ENCODE data around the gene CREB3L2.

DNA sequence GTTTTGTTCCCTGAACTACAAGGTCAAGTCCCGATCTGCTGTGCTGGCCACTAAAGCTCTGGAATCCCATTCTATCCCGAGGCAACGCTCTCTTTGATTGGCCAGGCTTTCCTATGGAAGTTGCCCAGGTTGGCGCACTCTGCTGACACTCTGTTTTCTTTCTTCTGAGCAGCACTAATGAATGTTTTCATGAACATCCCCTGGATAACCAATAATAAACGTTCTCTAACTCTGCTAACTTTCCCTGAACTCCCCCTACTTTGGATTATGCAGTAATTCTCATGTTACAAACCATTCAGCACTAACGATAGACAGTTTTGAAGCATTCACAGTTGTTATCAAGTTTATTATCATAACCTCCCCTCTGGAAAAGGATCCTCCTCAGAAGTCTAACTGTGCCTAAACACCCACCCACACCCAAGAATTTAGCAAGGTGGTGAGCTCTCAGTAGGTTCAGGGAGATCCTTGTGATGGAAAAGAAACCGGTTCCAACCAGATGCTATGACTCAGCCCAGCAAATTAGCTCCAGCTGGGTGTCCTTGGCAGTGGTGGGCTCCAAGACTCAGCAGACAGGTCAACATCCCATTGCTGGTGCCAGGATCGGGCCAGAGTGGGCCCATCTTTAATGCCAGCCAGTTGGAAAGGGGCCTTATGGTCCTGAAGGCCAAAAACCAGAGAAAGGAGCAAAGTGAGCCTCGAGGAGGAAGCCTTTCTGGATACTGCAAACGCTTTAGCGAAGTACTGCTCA lies 68.4 kb downstream of the CREB3L2 start:
- TF ChIP-seq, protein P1, sequence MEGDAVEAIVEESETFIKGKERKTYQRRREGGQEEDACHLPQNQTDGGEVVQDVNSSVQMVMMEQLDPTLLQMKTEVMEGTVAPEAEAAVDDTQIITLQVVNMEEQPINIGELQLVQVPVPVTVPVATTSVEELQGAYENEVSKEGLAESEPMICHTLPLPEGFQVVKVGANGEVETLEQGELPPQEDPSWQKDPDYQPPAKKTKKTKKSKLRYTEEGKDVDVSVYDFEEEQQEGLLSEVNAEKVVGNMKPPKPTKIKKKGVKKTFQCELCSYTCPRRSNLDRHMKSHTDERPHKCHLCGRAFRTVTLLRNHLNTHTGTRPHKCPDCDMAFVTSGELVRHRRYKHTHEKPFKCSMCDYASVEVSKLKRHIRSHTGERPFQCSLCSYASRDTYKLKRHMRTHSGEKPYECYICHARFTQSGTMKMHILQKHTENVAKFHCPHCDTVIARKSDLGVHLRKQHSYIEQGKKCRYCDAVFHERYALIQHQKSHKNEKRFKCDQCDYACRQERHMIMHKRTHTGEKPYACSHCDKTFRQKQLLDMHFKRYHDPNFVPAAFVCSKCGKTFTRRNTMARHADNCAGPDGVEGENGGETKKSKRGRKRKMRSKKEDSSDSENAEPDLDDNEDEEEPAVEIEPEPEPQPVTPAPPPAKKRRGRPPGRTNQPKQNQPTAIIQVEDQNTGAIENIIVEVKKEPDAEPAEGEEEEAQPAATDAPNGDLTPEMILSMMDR (IDR thresholded peaks at IDR 0.05): no peak
- TF ChIP-seq EP300 (IDR thresholded peaks at IDR 0.05) (peak in 1 of 2 donors; percentile 33), POLR2A (IDR thresholded peaks at IDR 0.05) (no peak)
